GM19351 (cell line): Measurements from ENCODE around the gene CXCR3.
"Not testable (repeated sequence)": the region's sequence is repeated elsewhere in the genome, so short reads cannot be mapped to it uniquely, and the experiment has no call there.

Experiments used
- ATAC-seq: cut with Tn5 transposase; IDR thresholded peaks from one replicate; pipeline ENCODE4 v1.9.1; 2021; ENCODE audit warnings: mild to moderate bottlenecking, moderate library complexity; ENCODE audit not compliant: unreplicated experiment

Gene CXCR3

DNA sequence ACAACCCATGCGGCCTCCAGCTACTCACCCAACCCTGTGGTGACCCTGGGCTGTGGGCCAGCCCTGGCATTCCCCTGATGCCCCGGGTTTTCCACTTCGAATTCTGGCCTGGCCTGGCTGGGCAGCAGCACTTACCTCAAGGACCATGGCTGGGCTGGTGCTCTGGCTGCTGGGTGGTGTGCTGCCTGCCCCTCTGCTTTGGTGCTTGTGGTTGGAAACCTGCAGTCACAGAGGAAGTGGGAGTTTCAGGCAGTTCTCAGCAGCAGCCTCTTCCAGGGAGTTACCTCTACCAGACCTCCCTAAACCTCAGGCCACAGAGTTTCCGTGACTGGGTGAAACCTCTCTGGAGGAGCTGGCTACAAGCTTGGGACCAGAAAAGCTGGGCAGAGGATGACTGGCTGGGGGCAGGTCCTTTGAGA is at the start of gene CXCR3:
CXCR3 (minus strand) TSS at position 209 of the 419 bp plus-strand sequence; CDS start at position 147, 62 bp downstream.
- peak; percentile 56 for ATAC-seq

GRCh38 chrX:71667328-71668247 is 49.3 kb upstream of the CXCR3 start, which contains the start of gene LOC101059915:
LOC101059915 (plus strand) TSS chrX:71667546.
- no peak for ATAC-seq

- no peak for ATAC-seq
Measured at GRCh38 chrX:71666240-71667223, 48.2 kb upstream of the CXCR3 start.

- ATAC-seq: no peak
Measured at GRCh38 chrX:71665747-71666146, 47.4 kb upstream of the CXCR3 start.

DNA sequence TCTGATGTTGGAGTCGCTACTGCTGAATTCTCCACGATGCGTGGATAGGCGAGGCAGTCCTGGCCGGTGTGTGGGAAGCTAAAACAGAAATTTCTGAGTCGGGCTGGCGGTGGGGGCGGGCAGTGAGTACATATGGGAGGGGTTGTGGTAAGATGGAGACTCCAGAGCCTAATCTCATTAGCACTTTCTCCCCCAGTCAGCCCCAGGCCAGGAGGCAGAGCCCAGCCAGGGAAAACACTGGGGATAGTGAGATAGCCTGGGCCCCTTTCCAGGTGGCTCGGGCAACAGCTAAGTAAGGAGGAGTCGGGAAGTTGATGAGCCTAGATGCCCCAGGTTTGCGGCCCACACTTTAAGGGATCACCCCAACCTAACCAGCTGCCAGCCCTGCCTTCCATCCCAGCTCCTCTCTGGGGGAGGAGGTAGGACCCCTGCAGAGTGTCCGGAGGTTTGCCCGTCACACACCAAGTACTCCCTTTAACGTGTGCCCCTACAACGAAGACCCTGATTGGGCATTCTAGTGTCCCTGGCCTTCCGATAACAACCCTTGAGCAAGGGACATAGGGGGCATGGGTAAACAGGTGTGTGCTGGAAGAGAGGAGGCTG is 46.7 kb upstream of the CXCR3 start:
- ATAC-seq: no peak

DNA sequence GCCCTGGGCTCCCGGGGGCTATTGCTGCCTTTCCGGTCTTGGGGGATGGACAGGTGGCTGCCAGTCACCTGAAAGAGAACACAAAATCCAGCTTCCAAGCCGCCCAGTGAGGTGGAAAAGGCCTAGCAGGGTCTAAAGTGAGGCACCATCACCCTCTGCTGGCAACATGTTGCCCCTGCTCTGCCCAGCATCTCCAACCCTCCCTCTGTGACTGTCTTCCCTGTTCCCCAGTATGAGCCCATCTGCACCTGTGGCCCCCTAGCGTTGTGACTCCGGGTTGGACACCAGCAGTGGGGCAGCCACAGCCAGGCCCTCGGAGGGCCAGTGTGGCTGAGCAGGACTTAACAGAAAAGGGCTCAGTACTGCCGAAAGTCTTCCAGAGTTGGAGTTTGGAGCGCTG is 45.9 kb upstream of the CXCR3 start:
- ATAC-seq: not testable (repeated sequence)

DNA sequence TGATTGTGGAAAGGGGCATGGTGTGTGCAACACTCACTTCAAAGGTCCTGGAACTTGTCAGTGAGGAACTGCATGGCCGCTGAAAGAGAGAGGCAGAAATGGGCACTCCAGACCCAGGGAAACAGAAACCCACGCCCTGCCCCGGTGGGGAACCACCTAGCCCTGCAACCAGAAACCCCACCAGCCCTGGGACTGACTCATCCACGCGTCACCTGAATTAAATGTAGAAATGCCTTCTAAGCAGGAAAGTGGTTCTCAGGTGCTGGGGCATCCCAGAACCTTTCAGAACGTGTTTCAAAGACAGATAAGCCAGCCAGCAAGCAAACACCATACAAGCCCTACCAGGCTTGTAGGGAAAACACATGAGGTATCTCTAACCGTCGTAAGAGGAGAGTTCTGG is 44.9 kb upstream of the CXCR3 start:
- ATAC-seq: not testable (repeated sequence)

- ATAC-seq: not testable (repeated sequence)
Measured at GRCh38 chrX:71662654-71663053, 44.3 kb upstream of the CXCR3 start.

DNA sequence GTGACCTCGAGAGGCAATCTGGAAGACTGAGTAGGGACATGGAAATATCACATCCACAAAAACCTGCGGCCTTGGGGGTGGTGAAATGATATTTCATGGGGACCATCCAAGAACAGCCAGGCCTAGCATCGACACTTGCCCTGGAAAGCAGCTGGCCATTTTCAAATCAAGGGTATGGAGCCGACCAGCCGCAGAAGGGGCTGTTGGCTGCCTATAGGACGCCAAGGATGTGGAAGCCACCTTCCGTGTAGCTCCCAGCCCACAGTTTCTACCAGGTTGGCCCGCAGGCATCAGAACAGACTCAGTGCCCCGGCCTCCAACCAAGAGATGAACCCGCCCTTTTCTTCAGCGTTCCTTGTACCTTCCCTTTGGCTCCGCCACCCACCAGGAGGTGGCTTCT is 43.6 kb upstream of the CXCR3 start:
- no peak for ATAC-seq

DNA sequence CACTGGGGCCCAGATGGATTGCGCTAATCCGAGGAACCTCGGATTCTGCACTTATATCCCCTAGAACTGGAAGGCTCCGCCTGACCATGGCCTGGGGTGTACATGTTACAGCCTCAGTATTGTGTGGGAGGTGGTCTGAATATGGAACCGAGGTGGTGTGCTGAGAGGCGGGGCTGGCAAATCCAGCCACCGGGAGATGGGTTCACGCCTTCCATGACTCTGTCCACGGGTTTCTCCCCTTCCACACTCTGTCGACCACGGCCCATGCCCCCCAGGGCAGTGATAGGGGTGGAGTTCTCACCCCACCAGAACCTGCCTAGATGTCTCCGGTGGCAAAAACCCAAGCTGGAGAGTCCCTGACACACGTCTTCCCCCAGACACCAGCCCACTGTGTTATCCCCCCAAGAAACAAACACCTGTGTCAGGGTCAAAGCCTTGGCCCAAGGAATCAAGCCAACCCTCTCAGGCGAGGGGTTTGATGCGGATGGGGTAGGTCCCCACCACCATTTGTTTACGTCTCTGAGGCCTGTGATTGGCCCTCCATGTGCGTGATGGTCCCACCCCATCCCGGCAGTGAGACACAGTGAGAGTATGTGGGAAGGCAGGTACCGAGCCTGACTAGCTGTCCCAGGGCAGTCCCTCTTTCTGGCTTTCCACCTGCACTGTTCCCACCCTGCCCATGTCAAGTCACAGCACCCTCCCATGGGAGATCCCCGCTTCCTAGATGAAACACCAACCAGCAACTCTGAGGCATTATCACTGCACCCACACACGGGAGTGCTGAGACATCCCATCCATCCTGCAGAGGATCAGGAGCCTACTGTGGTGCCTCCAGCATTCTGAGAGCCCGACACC is 42.5 kb upstream of the CXCR3 start:
- no peak for ATAC-seq

DNA sequence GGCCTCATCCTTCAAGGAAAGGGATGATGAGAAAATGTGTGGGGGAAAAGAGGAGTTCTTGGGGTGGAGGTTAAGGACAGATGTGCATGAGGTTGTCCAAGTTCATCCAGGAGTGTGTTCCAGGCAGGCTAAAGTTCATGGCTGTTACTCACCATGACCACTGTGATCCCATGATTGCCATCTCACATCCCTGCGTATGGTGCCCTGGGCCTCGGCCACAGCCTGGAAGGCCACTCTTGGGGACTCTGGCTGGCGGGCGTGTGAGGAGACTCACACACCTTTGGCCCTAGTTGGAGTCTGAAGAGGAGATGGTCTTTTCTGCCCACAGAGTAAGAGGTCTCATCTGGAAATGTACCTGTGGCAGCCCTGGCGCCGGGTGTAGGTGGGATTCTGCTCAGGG is 41.6 kb upstream of the CXCR3 start:
- ATAC-seq: no peak

- ATAC-seq: no peak
Measured at GRCh38 chrX:71659342-71659741, 41.0 kb upstream of the CXCR3 start.

GRCh38 chrX:71657267-71657666 is 39.0 kb upstream of the CXCR3 start:
- ATAC-seq: no peak

DNA sequence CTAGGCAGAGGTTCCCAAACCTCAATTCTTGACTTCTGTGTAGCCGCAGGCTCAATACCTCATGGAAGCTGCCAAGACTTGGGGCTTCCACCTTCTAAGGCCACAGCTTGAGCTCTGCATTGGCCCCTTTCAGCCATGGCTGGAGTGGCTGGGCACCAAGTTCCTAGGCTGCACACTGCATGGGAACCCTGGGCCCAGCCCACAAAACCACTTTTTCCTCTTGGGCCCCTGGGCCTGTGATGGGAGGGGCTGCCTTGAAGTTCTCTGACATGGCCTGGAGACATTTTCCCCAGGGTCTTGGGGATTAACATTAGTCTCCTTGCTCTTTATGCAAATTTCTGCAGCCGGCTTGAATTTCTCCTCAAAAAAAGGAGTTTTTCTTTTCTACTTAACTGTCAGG is 35.0 kb upstream of the CXCR3 start:
- ATAC-seq: no peak

DNA sequence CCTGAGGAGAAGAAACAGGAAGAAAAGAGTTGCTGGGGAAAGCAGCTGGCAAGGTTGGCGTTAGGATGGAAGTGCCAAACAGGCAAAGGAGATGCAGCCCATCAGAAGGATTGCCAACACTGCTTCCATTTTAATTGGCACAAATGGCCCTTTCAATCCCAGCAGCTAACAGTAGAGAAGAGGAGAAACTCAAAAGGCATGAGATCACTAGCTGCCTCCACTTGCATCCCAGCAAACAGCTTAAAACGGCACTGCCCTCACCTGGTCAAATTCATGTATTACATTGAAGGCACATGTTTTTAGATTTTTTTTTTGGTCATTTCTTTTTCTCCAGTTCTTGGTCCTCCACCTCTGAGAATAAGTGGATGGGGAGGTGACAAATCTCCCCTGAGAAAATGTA is 34.1 kb upstream of the CXCR3 start:
- ATAC-seq: peak; percentile 53

DNA sequence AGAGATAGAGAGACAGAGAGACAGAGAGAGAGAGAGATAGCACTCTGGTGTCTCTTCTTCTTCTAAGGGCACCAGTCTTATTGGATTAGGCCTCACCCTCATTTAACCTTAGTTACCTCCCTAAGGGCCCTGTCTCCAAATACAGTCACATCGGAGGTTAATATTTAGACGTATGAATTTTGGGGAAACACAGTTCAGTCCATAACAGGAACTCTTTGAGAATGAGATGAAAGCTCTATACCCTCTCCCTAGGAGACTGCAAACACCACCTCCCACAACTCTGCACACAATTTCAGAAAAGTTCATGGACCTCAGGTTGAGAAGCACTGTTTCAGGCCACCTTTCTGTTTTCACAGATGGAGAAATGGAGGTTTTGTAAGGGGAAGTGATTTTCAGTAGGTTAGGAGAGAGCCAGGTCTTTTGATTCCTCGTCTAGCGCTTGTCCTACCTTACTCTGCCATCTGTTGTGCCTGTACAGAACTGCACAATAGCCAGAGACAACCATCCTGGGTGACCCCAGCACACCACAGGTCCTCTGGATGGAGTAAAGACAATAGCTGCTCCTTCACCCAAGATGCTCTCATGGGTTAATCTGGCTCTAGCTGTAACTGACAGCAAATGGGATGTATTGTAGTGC is 32.1 kb upstream of the CXCR3 start:
- peak; percentile 95 for ATAC-seq

DNA sequence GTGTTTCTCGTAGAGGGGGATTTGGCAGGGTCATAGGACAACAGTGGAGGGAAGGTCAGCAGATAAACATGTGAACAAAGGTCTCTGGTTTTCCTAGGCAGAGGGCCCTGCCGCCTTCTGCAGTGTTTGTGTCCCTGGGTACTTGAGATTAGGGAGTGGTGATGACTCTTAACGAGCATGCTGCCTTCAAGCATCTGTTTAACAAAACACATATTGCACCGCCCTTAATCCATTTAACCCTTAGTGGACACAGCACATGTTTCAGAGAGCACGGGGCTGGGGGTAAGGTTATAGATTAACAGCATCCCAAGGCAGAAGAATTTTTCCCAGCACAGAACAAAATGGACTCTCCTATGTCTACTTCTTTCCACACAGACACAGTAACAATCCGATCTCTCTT is 26.1 kb upstream of the CXCR3 start:
- ATAC-seq: not testable (repeated sequence)

DNA sequence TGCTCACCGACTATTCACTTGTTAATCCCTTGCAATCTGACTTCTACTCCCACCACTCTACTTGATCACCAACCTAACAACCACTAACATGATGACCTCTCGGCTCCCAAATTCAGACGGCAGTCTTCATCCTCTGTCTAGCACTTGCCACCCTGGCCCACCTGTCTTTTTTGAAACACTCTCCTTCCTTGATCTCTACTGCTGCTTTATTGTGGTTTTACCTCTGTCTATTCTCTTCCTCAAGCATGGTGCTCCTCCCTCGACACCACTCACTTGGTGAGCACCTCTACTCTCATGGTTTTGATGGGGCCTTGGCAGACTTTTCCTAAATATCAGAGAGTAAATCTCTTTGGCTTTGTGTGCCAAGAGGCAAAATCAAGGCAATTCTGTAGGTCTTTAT is 21.7 kb upstream of the CXCR3 start:
- ATAC-seq: no peak

GRCh38 chrX:71638409-71638808 is 20.1 kb upstream of the CXCR3 start:
- ATAC-seq: peak; percentile 21

DNA sequence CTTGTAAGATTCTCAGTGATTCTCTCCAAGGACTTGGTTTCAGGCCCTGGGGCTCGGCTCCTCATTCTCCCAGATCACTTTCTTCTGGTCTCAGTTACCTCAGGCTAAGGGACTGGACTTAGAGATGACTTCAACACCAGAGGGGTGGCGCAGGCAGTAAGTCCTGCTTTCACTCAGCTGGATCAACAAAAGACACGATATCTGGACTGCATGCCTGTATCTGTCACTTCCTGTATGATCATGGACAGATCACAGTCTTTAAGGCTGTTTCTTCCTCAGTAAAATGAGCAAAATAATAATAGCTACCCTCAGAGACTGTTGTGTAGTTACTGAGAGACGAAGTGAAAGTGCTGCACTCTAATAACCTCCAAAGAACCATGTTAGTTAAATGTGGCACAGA is 19.5 kb upstream of the CXCR3 start:
- ATAC-seq: peak; percentile 60
